SK-N-SH (cell line): ENCODE measurements around the gene EDN2.

ENCODE experiments used
- CTCF ChIP-seq: fragments of 200-600 bp; sonication (generic); IDR thresholded peaks from 2 replicates; pipeline ENCODE4 v1.6.1; 2017; ENCODE audit warnings: antibody characterized with exemption, mild to moderate bottlenecking, moderate library complexity
- FOXM1 ChIP-seq: IDR thresholded peaks from 2 replicates; pipeline ENCODE4 v1.4.0; 2012; ENCODE audit warnings: low read depth, mild to moderate bottlenecking
- GABPA ChIP-seq: IDR thresholded peaks from 2 replicates; pipeline ENCODE4 v1.4.0; 2012; ENCODE audit warnings: low read depth, mild to moderate bottlenecking
- NFIC ChIP-seq: IDR thresholded peaks from 2 replicates; pipeline ENCODE4 v1.4.0; 2012; ENCODE audit warnings: borderline replicate concordance
- NRF1 ChIP-seq: IDR thresholded peaks from 2 replicates; pipeline ENCODE4 v1.6.1; 2012; ENCODE audit warnings: low read depth, mild to moderate bottlenecking, low read length
- SIN3A ChIP-seq: IDR thresholded peaks from 2 replicates; pipeline ENCODE4 v1.6.1; 2012; ENCODE audit warnings: low read depth, mild to moderate bottlenecking, low read length, moderate library complexity, borderline replicate concordance
- USF1 ChIP-seq: IDR thresholded peaks from 2 replicates; pipeline ENCODE4 v1.4.0; 2012; ENCODE audit warnings: low read depth, borderline replicate concordance
- YY1 ChIP-seq: IDR thresholded peaks from 2 replicates; pipeline ENCODE4 v1.4.0; 2012; ENCODE audit warnings: low read depth, mild to moderate bottlenecking

- TF ChIP-seq CTCF, result no peak
- TF ChIP-seq SIN3A, result no peak
- no peak for TF ChIP-seq NRF1
- no peak for TF ChIP-seq USF1
- no peak for TF ChIP-seq FOXM1
- TF ChIP-seq GABPA, result no peak
- TF ChIP-seq NFIC, result no peak
- TF ChIP-seq YY1, result no peak
Measured at GRCh38 chr1:41449326-41449921, 35.1 kb downstream of the EDN2 start.
